SJCRH30 (cell line): ENCODE measurements around the gene SPN. TPM values are rescaled to one million over a fixed set of nuclear protein-coding genes. Genes with fewer than 3 reads are reported as not detected.
A peak's percentile ranks its signal among the peaks of the same experiment; 100 is the strongest.
"Not testable (repeated sequence)": the region's sequence is repeated elsewhere in the genome, so short reads cannot be mapped to it uniquely, and the experiment has no call there.

ENCODE experiments used
- DNase-seq, 2 experiments: peaks; one replicate each; pipeline ENCODE4 v3.0.0-alpha.2; 2015 to 2020
- H3K27ac ChIP-seq: fragments of 250-450 bp; sonication (Bioruptor Pico); 2 replicates; pipeline ENCODE4 v1.5.1; 2020; ENCODE audit warnings: mild to moderate bottlenecking, moderate library complexity
- H3K27me3 ChIP-seq: fragments of 250-450 bp; sonication (Bioruptor Pico); 2 replicates; pipeline ENCODE4 v1.5.1; 2020; ENCODE audit warnings: mild to moderate bottlenecking, moderate library complexity
- H3K36me3 ChIP-seq: fragments of 250-450 bp; sonication (Bioruptor Pico); 2 replicates; pipeline ENCODE4 v1.5.1; 2020; ENCODE audit warnings: mild to moderate bottlenecking, moderate library complexity
- H3K4me1 ChIP-seq: fragments of 250-450 bp; sonication (Bioruptor Pico); 2 replicates; pipeline ENCODE4 v1.5.1; 2020; ENCODE audit warnings: mild to moderate bottlenecking, moderate library complexity
- H3K4me3 ChIP-seq: fragments of 250-450 bp; sonication (Bioruptor Pico); 2 replicates; pipeline ENCODE4 v1.5.1; 2020; ENCODE audit warnings: mild to moderate bottlenecking, moderate library complexity
- H3K9me3 ChIP-seq: fragments of 250-450 bp; sonication (Bioruptor Pico); replicated peaks from 2 replicates; pipeline ENCODE4 v1.5.1; 2020; ENCODE audit warnings: mild to moderate bottlenecking, moderate library complexity
- total RNA-seq: library from RNA; depleted of rRNA; stranded (reverse); fragments of >200 nt; shearing (Covaris generic); gene quantifications from 2 replicates; pipeline ENCODE4 v1.2.3, GENCODE V29; 2014; rRNA removed

SPN gene
- 0.96 and 2.1 TPM in 2 replicates for total RNA-seq

- no peaks in the 10 kb centered on the region for H3K4me1 ChIP-seq
- DNase-seq: no peak
- no peaks in the 10 kb centered on the region for H3K9me3 ChIP-seq
- H3K27me3 ChIP-seq: no peaks in the 10 kb centered on the region
- H3K27ac ChIP-seq: no peak within 1 kb of the TSS
- H3K4me3 ChIP-seq: 0 out of 2 replicates have a peak within 1 kb of the TSS, but pooled peaks have one; percentile 15
- no peaks in the 10 kb centered on the region for H3K36me3 ChIP-seq
These were observed at the start of gene SPN for GRCh38 chr16:29663016-29663806. Gene SPN (plus strand): TSS chr16:29663247. CDS start chr16:29663729, 482 bp downstream.

GRCh38 chr16:29613307-29614057 lies 49.6 kb upstream of the SPN start:
- H3K27me3 ChIP-seq, H3K9me3 ChIP-seq, H3K4me1 ChIP-seq, H3K36me3 ChIP-seq: not testable (repeated sequence)
- peak overlapping the region; percentile 99 for H3K4me3 ChIP-seq
- peak; percentile 85 to 88 for DNase-seq
- H3K27ac ChIP-seq: peak overlapping the region; percentile 70

GRCh38 chr16:29614691-29615314 lies 48.2 kb upstream of the SPN start:
- not testable (repeated sequence) for H3K36me3 ChIP-seq, H3K27me3 ChIP-seq, H3K4me3 ChIP-seq, H3K4me1 ChIP-seq, H3K27ac ChIP-seq, H3K9me3 ChIP-seq
- DNase-seq: peak in 1 of 2 experiments; percentile 12

GRCh38 chr16:29616127-29616526 lies 46.9 kb upstream of the SPN start:
- H3K4me1 ChIP-seq, H3K9me3 ChIP-seq, DNase-seq: not testable (repeated sequence)

GRCh38 chr16:29620591-29620990 lies 42.5 kb upstream of the SPN start:
- H3K36me3 ChIP-seq, H3K9me3 ChIP-seq, H3K4me1 ChIP-seq, H3K27me3 ChIP-seq, H3K27ac ChIP-seq, H3K4me3 ChIP-seq: not testable (repeated sequence)
- DNase-seq: peak; percentile 53 to 55

More at GRCh38 chr16:29616127-29616526, 46.9 kb upstream of the SPN start:
- H3K36me3 ChIP-seq, H3K4me3 ChIP-seq, H3K27ac ChIP-seq, H3K27me3 ChIP-seq: not testable (repeated sequence)

GRCh38 chr16:29622738-29623137 lies 40.3 kb upstream of the SPN start:
- not testable (repeated sequence) for H3K36me3 ChIP-seq, H3K9me3 ChIP-seq, H3K27me3 ChIP-seq, H3K27ac ChIP-seq, H3K4me3 ChIP-seq, DNase-seq, H3K4me1 ChIP-seq

- H3K36me3 ChIP-seq, H3K27me3 ChIP-seq, H3K9me3 ChIP-seq, DNase-seq, H3K27ac ChIP-seq, H3K4me3 ChIP-seq, H3K4me1 ChIP-seq: not testable (repeated sequence)
These were observed 39.8 kb upstream of the SPN start for GRCh38 chr16:29623253-29623652.

GRCh38 chr16:29625114-29625513 lies 37.9 kb upstream of the SPN start:
- not testable (repeated sequence) for DNase-seq, H3K27ac ChIP-seq, H3K4me1 ChIP-seq, H3K9me3 ChIP-seq, H3K4me3 ChIP-seq, H3K27me3 ChIP-seq, H3K36me3 ChIP-seq

GRCh38 chr16:29626778-29627331 lies 36.2 kb upstream of the SPN start:
- not testable (repeated sequence) for DNase-seq, H3K27me3 ChIP-seq, H3K4me3 ChIP-seq, H3K27ac ChIP-seq, H3K4me1 ChIP-seq, H3K36me3 ChIP-seq, H3K9me3 ChIP-seq

- H3K27ac ChIP-seq, DNase-seq, H3K4me3 ChIP-seq, H3K9me3 ChIP-seq, H3K36me3 ChIP-seq, H3K4me1 ChIP-seq, H3K27me3 ChIP-seq: not testable (repeated sequence)
These were observed 35.4 kb upstream of the SPN start for GRCh38 chr16:29627661-29628075.

- H3K27me3 ChIP-seq, H3K4me3 ChIP-seq, DNase-seq, H3K4me1 ChIP-seq, H3K27ac ChIP-seq, H3K9me3 ChIP-seq, H3K36me3 ChIP-seq: not testable (repeated sequence)
These were observed 34.3 kb upstream of the SPN start for GRCh38 chr16:29628707-29629106.

- not testable (repeated sequence) for H3K4me1 ChIP-seq, H3K4me3 ChIP-seq, H3K27ac ChIP-seq, H3K36me3 ChIP-seq, H3K9me3 ChIP-seq, H3K27me3 ChIP-seq
- peak; percentile 21 to 24 for DNase-seq
These were observed 33.7 kb upstream of the SPN start for GRCh38 chr16:29629318-29629717.

- H3K36me3 ChIP-seq, H3K9me3 ChIP-seq, DNase-seq, H3K4me3 ChIP-seq, H3K27me3 ChIP-seq, H3K27ac ChIP-seq, H3K4me1 ChIP-seq: not testable (repeated sequence)
These were observed 31.4 kb upstream of the SPN start for GRCh38 chr16:29631658-29632057.

GRCh38 chr16:29635902-29636301 lies 27.1 kb upstream of the SPN start:
- not testable (repeated sequence) for H3K4me3 ChIP-seq, DNase-seq, H3K27me3 ChIP-seq, H3K4me1 ChIP-seq, H3K27ac ChIP-seq, H3K36me3 ChIP-seq, H3K9me3 ChIP-seq

- not testable (repeated sequence) for H3K4me3 ChIP-seq, H3K36me3 ChIP-seq, H3K27me3 ChIP-seq, H3K27ac ChIP-seq, DNase-seq, H3K9me3 ChIP-seq, H3K4me1 ChIP-seq
These were observed 26.7 kb upstream of the SPN start for GRCh38 chr16:29636368-29636767.
